GM18498 (cell line): Measurements from ENCODE around the gene APBA1.

Experiments used
- ATAC-seq: cut with Tn5 transposase; IDR thresholded peaks from one replicate; pipeline ENCODE4 v1.9.1; 2021; ENCODE audit warnings: mild to moderate bottlenecking, moderate library complexity; ENCODE audit not compliant: unreplicated experiment

Gene APBA1

GRCh38 chr9:69379270-69379982 is 292.7 kb downstream of the APBA1 start:
- no peak for ATAC-seq

GRCh38 chr9:69377981-69378380 is 294.2 kb downstream of the APBA1 start:
- ATAC-seq = no peak
